Epidermal melanocyte (primary cell): Measurements from ENCODE around the gene DSCAML1.
"Not testable (repeated sequence)": the region's sequence is repeated elsewhere in the genome, so short reads cannot be mapped to it uniquely, and the experiment has no call there.

Experiments
- DNase-seq: peaks from one replicate; pipeline ENCODE4 v3.0.0; 2011; ENCODE audit warnings: low spot score; ENCODE audit not compliant: insufficient read length

Gene DSCAML1

DNA sequence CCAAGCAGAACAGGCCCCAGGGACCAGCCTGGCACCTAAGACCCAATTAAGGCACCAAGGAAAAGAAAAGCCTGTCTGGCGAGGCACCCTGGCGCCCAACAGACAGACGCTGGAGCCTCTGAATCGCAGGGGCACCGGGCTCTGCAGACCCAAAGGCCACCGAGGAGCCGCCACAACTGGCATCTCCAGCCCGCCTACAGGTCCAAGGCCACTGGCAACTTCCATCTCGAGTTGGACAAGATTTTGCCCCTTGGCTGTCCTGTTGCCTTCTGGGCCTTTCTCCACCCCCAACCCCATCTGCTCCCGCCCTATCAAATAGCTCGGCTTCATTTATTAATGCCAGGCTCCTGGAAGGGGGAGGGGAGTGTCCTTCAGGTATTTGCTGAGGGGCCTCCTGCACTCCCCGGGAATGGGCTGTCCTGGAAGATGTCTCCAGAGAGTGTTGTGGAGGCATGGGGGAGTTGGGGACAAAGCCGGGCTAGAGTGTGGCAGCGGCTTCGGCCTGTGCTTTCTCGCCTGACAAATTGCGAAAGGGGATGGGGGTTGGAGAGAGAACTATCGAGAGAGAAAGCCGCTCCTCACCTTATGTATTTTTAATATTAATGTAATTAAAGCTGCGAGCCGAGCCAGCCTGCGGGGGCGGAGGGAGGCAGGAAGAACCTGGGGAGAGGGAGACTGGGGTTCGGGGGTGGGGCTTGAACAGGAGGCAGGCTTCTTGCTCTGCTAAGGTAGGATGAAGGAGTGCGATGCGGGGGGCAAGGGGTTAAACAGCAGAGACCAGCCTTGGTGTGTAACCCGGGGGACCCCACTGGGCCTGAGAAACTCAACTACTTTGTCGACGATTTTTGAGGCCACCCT lies 2.0 kb downstream of the DSCAML1 start:
- no peak for DNase-seq

DNA sequence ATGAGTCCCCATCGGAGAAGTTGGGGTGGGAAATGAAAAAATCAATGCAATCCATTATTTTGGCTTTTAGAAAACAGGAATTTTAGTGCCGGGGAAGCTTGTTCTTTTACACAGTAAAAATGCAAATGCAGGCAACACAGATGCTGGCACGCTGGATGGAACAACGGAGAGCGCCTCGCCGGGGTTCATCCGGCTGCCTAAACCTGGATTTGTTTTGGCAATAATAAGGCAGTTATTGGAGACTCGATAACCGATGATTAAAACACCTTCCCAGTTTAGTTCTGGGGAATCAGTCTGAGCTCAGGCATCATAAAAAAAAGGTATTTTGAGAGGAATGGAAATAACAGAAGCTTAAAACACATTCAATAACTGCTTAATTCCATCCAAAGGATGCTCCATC lies 2.9 kb downstream of the DSCAML1 start:
- no peak for DNase-seq

DNA sequence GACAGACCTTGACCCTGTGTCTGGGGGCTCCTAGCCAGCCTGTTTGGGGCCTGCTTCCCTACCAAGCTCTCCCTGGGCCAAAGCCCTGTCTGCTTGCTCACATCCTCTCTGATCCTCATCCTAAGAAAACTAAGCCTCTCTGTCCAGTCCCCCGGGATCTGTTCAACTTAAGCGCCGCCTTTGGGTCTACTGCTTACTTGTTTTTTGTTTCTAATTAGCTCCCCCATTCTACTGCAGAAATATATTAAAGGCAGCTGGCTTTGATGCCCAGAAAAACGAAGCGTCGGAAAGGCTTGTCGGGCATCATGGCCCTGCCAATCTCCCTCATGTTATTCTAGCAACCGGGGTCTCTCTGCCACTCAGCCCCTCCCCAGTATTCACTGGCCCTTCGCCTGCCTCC lies 3.4 kb downstream of the DSCAML1 start:
- no peak for DNase-seq

DNA sequence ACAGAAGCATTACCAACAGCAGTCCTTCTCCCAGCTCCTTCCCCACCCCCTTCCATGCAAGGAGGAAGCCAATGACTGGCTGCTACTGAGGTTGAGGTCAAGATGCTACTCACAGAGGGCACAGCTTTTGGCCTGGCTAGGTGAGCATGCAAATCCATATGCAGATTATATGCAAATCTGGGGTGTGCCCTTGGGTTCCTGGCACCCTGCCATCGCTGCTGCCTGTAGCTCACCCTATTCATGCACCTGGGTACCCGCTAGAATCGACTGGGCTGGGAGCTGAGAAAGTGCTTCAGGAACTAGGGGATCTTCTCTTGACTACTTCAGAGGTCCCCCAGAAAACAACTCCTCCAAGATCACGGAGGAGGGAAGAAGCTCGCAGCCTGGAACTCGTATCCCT lies 4.0 kb downstream of the DSCAML1 start:
- DNase-seq: no peak

- DNase-seq: no peak
These were observed 4.8 kb downstream of the DSCAML1 start for GRCh38 chr11:117792241-117792640.

DNA sequence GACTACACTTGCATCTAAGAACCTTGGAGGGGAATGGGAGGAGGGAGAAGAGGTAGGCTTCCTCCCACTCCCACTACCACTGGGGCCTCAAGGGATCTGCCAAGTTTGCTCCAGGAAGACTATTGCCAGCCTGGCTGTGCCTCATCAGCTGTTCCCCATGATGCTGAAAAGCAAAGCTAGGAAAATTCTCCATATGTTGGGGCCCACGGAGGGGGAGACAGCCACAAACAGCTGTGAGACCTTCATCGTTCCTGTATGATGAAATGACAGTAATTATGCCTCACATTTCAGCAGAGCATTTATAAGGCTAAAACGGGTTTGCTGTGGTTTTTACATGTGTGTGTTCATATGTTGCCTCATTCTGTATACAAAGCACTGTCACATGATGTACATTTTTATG lies 6.7 kb downstream of the DSCAML1 start:
- no peak for DNase-seq

DNA sequence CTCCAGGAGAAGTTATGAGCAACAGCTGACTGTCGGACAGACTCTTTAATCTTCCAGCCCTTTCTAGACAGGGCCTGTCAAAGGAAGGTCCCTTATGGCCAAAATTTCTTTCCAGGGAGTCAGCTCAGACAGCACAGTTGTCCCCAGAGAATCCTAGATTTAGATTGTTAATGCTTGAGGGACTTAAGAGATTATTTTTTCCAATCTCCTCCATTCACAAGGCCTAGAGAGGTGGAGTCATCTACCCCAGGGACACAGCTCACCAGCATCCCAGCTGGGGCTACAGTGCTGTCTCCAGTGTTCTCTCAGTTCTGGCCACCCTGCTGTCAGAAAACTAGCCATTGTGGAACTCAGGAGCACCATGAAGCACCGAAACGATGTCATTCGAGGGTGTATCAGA lies 7.8 kb downstream of the DSCAML1 start:
- DNase-seq: no peak

DNA sequence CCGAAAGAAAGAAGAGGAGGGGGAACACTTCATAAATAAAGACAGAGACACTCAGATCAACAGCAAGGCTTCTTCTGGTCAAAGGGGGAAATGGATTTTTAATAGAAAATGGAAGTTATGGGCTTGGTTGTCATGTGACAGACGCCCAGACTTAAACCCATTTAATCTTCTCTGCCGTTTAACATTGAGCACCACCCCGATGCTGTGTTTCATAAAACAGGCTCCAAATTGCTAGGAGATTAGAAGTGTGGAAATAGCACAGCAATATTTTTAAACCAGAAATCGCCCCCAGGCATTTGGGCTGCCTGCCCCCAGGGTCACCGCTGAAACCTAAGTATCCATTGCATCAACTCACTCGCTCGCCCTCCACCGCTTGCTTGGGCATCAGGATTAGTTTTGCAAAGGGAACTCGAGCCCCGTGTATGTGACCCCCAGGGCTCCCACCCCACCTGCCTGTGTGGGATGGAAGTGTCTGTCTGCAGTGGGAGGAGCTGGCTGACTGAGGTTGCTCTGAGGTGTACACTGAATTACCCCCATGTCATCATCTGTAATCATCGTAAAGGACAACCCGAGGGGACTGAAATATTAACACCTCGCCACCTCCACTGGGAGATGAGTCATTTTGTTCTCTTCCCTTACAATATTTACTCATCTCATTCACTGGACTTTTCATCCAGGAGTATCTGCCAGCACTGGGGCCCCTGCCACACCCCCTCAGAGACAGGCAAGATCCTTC lies 10.7 kb downstream of the DSCAML1 start:
- DNase-seq: no peak

- DNase-seq: no peak
These were observed 14.9 kb downstream of the DSCAML1 start for GRCh38 chr11:117782101-117782500.

- no peak for DNase-seq
These were observed 15.4 kb downstream of the DSCAML1 start for GRCh38 chr11:117781627-117782026.

- DNase-seq: no peak
These were observed 16.6 kb downstream of the DSCAML1 start for GRCh38 chr11:117780456-117780855.

DNA sequence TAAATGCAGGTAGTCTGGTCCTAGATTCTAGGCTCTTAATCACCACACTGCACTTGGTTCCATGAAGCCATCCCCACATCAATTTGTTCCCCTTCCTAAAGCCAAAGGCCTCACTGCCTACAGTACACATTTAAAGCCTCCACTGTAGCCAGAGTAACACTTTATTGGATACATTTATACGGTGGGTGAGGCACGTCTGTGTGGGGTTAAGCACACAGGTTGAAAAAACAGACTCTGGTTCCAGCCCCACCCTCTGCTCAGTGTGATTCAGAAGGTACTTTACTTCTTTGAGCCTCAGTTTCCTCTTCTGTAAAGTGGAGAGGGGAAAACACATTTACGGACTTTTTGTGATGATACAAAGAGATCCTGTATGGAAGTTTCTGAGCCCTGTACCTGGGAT lies 22.5 kb downstream of the DSCAML1 start:
- DNase-seq: no peak

DNA sequence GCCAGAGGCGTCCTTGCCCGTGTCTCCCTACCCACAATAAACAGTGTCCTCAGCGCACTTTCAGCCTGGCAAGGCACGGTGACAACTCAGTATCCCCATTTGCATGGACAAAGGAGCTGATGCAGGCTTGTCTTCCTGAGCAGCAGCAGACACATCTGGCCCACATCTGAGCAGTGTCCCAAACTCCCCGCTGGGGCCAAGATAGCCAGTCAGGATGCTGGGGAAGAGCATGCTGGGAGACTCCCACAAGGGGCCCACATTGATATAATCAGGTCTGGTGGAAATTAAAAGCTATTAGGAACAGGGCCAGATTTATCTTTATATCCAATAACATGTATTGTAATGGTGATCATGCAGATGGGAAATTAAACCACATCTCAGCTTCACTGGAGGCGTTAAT lies 24.7 kb downstream of the DSCAML1 start:
- DNase-seq: no peak

DNA sequence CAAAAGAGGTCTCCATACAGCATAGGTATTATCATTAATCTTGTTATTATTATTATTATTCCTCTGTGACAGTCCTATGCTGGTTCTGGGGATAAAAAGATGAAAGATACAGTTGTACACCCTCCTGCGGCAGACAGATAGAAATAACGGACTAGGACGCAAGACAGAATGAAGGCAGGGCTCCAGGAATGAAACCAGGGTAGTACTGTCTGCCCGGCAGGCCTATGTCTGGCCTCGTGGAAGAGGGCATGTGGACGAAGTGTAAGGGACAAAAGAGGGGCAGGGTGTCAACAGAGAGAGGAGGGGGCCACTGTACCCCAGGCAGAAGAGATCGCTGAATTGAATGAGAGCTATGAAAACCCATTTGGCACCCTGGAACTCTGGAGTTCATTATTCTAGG lies 25.2 kb downstream of the DSCAML1 start:
- DNase-seq: no peak

DNA sequence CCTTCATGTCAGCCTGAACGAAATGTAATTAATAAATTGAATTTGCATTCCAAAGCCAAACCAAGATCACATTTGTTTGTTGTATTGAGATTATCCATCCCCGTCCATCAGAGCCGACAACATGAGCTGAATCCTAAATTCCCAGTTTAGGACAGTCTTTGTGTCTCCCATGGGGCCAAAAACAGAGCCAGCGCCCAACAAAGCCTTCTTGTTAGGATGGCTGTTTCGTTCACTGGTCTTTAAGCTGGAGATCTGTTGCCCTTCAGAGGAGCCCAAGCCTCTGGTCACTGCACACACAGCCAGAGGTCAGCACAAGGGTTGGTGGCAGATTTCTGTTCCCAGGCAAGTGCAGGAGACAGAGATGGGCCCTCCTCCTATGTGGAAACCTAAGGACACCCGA lies 25.8 kb downstream of the DSCAML1 start:
- DNase-seq: no peak

- DNase-seq: no peak
These were observed 27.0 kb downstream of the DSCAML1 start for GRCh38 chr11:117770061-117770460.

- DNase-seq: no peak
These were observed 27.5 kb downstream of the DSCAML1 start for GRCh38 chr11:117769533-117769932.

DNA sequence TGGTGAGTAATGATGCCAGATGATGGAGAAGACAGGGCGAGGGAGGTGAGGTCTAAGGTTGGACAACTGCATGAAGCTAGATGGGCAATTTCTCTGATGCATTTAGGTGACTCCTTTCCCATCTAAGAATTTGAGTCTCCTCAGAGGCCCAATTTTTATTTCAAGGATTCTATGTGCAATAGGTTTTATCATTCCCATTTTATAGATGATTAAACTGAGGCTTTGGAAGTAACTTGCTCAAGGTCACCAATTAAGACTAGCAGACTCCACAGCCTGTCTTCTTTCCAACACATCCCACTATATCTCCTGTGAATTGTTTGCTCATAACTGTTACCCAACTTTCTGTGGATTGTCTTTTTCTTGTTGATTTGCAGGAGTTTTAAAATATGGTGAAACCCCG lies 28.5 kb downstream of the DSCAML1 start:
- no peak for DNase-seq

DNA sequence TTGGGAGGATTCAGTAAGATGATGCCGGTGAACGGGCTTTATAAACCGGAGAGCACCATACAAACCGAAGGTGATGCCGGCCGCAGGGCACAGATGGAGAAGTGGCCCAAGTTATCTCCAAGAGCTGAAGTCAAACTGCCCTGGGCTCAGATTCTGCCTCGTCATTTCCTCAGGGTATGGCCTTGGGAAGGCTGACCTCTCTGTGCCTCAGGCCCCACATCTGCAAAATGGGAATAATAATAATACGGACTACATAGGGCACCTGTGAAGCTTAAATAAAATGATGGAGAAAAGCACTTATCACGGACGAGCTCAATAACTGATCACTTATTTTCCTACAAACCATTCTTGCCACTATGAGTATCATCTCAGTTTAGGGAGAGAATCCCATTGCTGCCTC lies 29.9 kb downstream of the DSCAML1 start:
- no peak for DNase-seq

- no peak for DNase-seq
These were observed 30.4 kb downstream of the DSCAML1 start for GRCh38 chr11:117766576-117766975.

GRCh38 chr11:117766026-117766425 lies 31.0 kb downstream of the DSCAML1 start:
- DNase-seq: no peak

- DNase-seq: no peak
These were observed 31.9 kb downstream of the DSCAML1 start for GRCh38 chr11:117765068-117765467.

- not testable (repeated sequence) for DNase-seq
These were observed 33.6 kb downstream of the DSCAML1 start for GRCh38 chr11:117763465-117763864.
